SU-DHL-6 (cell line): Measurements from ENCODE around the gene STAC.
"Not testable (repeated sequence)": the region's sequence is repeated elsewhere in the genome, so short reads cannot be mapped to it uniquely, and the experiment has no call there.

Experiments used
- H2AFZ ChIP-seq: fragments of 200-600 bp; sonication (generic); 2 replicates; pipeline ENCODE4 v1.6.1; 2014; ENCODE audit warnings: low read depth, mild to moderate bottlenecking, moderate library complexity, mixed read lengths, antibody characterized with exemption, low read length; ENCODE audit not compliant: severe bottlenecking
- H3F3A ChIP-seq: fragments of 200-600 bp; shearing (Covaris generic); 2 replicates; pipeline ENCODE4 v1.6.0; 2016; ENCODE audit warnings: antibody characterized with exemption, mild to moderate bottlenecking; ENCODE audit not compliant: insufficient read depth
- H3K27ac ChIP-seq: fragments of 200-600 bp; sonication (generic); 2 replicates; pipeline ENCODE4 v1.5.1; 2016; ENCODE audit warnings: low read depth, mild to moderate bottlenecking, low read length, moderate library complexity, mixed read lengths
- H3K27me3 ChIP-seq: fragments of 200-600 bp; sonication (generic), shearing (Covaris generic); 2 replicates; pipeline ENCODE4 v1.6.0; 2014; ENCODE audit warnings: mild to moderate bottlenecking, low read length
- H3K36me3 ChIP-seq: fragments of 200-600 bp; sonication (generic); 2 replicates; pipeline ENCODE4 v1.6.1; 2014; ENCODE audit warnings: mild to moderate bottlenecking, low read length, mixed read lengths
- H3K4me2 ChIP-seq: fragments of 300-600, 200-600 bp; shearing (Covaris generic), sonication (generic); 2 replicates; pipeline ENCODE4 v1.6.0; 2014; ENCODE audit warnings: low read length, low read depth, mild to moderate bottlenecking; ENCODE audit not compliant: poor library complexity, severe bottlenecking
- H3K4me3 ChIP-seq: fragments of 200-600 bp; sonication (generic); 2 replicates; pipeline ENCODE4 v1.5.1; 2014; ENCODE audit warnings: antibody characterized with exemption, low read length, mild to moderate bottlenecking, mixed read lengths; ENCODE audit not compliant: insufficient read depth, poor library complexity, severe bottlenecking
- H3K79me2 ChIP-seq: fragments of 200-600 bp; sonication (generic); 2 replicates; pipeline ENCODE4 v1.6.1; 2014; ENCODE audit warnings: mild to moderate bottlenecking, low read length, moderate library complexity; ENCODE audit not compliant: insufficient read depth
- H3K9ac ChIP-seq: fragments of 200-600 bp; sonication (generic); 2 replicates; pipeline ENCODE4 v1.7.0; 2014; ENCODE audit warnings: mild to moderate bottlenecking, low read length
- H3K9me2 ChIP-seq: fragments of 200-600 bp; sonication (generic); replicated peaks from 2 replicates; pipeline ENCODE4 v1.6.1; 2014; ENCODE audit warnings: low read length; ENCODE audit not compliant: insufficient read depth
- H3K9me3 ChIP-seq: fragments of 200-600 bp; sonication (generic); 2 replicates; pipeline ENCODE4 v1.6.1; 2014; ENCODE audit warnings: low read length, mixed read lengths; ENCODE audit not compliant: insufficient read depth
- H4K20me1 ChIP-seq: fragments of 200-600 bp; sonication (generic); 2 replicates; pipeline ENCODE4 v1.6.1; 2014; ENCODE audit warnings: low read depth, mild to moderate bottlenecking, antibody characterized with exemption, low read length, moderate library complexity, mixed read lengths
- EZH2phosphoT487 ChIP-seq: fragments of 200-600 bp; sonication (generic), shearing (Covaris generic); conservative IDR thresholded peaks from 2 replicates; pipeline ENCODE4 v1.6.1; 2018; ENCODE audit warnings: mild to moderate bottlenecking, antibody characterized with exemption, low read length, moderate library complexity, mixed read lengths
- TF ChIP-seq, protein P1 (sequence below): fragments of 200-600 bp; sonication (generic); IDR thresholded peaks from one replicate; pipeline ENCODE4 v1.5.1; 2017; ENCODE audit warnings: antibody characterized with exemption, mild to moderate bottlenecking, low read length, moderate library complexity; ENCODE audit not compliant: insufficient read depth, poor library complexity, severe bottlenecking

Gene STAC

DNA sequence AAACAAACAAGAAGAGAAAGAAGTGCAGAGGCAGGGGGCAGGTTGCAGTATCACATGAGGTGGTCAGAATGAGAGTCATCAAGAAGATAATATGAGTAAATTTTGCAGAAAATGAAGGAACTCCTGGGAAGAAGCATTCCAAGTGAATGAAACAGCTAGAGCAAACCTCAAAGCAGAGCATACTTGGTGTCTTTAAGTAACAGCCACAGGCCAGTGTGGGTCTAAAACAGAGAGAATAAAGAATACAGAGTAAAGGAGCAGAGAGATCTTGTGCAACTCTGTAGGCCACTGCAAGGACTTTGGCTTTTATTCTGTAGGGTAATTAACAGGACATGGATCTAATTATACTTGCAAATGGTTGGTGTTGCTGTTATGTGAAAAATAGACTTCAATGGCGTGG is 81.3 kb downstream of the STAC start:
- Histone ChIP-seq H3K4me3 (no peak overlapping the region), H4K20me1 (no peaks in the 10 kb centered on the region), H3F3A (no peaks in the 10 kb centered on the region), H2AFZ (no peak overlapping the region), H3K9ac (no peak overlapping the region), H3K4me2 (no peak overlapping the region), H3K27me3 (no peaks in the 10 kb centered on the region), H3K9me3 (no peaks in the 10 kb centered on the region), H3K36me3 (no peaks in the 10 kb centered on the region), H3K27ac (no peak overlapping the region), H3K9me2 (no peaks in the 10 kb centered on the region), H3K79me2 (no peaks in the 10 kb centered on the region)
- TF ChIP-seq EZH2phosphoT487, result no peak
- TF ChIP-seq, protein P1, sequence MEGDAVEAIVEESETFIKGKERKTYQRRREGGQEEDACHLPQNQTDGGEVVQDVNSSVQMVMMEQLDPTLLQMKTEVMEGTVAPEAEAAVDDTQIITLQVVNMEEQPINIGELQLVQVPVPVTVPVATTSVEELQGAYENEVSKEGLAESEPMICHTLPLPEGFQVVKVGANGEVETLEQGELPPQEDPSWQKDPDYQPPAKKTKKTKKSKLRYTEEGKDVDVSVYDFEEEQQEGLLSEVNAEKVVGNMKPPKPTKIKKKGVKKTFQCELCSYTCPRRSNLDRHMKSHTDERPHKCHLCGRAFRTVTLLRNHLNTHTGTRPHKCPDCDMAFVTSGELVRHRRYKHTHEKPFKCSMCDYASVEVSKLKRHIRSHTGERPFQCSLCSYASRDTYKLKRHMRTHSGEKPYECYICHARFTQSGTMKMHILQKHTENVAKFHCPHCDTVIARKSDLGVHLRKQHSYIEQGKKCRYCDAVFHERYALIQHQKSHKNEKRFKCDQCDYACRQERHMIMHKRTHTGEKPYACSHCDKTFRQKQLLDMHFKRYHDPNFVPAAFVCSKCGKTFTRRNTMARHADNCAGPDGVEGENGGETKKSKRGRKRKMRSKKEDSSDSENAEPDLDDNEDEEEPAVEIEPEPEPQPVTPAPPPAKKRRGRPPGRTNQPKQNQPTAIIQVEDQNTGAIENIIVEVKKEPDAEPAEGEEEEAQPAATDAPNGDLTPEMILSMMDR, result no peak

DNA sequence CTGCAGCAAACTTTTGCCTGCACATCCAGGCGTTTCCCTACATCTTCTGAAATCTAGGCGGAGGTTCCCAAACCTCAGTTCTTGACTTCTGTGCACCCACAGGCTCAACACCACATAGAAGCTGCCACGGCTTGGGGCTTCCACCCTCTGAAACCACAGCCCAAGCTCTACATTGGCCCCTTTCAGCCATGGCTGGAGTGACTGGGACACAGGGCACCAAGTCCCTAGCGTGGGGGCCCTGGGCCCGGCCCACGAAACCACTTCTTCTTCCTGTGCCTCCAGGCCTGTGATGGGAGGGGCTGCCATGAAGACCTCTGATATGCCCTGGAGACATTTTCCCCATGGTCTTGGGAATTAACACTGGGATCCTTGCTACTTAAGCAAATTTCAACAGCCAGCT is 91.7 kb downstream of the STAC start:
- not testable (repeated sequence) for H3K9me2 ChIP-seq, H3F3A ChIP-seq, H3K36me3 ChIP-seq, H3K9me3 ChIP-seq, H3K4me3 ChIP-seq, H3K9ac ChIP-seq, H3K4me2 ChIP-seq, H3K27ac ChIP-seq, H3K27me3 ChIP-seq, H4K20me1 ChIP-seq, H3K79me2 ChIP-seq, H2AFZ ChIP-seq

DNA sequence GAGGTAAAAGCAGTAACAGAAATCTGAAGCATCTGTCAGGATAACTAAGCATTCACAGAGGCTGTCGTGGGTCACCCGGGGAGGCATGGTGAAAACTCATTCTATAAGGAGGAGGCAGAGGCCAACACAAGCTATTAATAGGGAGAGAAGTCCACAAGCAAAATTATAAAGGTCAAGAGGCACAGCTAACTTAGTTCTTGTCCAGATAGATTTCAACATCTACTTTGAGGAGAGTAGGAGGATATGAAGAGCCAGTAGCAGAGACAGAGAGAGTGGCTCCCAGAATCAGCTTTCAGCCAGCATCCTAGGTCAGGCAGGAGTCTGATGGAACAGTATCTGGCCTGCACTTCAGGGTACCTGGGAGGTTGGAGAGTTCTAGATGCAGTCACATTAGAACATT is 95.3 kb downstream of the STAC start:
- no peaks in the 10 kb centered on the region for H3K27me3 ChIP-seq
- TF ChIP-seq EZH2phosphoT487, result no peak
- TF ChIP-seq, protein P1, result no peak
- H3K9ac ChIP-seq, result no peak overlapping the region
- peaks cover 9% of the 10 kb centered on the region; the same call in 1 of the 2 replicates for H3K9me3 ChIP-seq
- H3K27ac ChIP-seq, result no peak overlapping the region
- H2AFZ ChIP-seq, result no peak overlapping the region
- no peaks in the 10 kb centered on the region for H3F3A ChIP-seq
- H4K20me1 ChIP-seq, result no peaks in the 10 kb centered on the region
- no peaks in the 10 kb centered on the region for H3K9me2 ChIP-seq
- H3K4me2 ChIP-seq, result no peak overlapping the region
- no peaks in the 10 kb centered on the region for H3K79me2 ChIP-seq
- H3K36me3 ChIP-seq, result no peaks in the 10 kb centered on the region
- H3K4me3 ChIP-seq, result no peak overlapping the region

DNA sequence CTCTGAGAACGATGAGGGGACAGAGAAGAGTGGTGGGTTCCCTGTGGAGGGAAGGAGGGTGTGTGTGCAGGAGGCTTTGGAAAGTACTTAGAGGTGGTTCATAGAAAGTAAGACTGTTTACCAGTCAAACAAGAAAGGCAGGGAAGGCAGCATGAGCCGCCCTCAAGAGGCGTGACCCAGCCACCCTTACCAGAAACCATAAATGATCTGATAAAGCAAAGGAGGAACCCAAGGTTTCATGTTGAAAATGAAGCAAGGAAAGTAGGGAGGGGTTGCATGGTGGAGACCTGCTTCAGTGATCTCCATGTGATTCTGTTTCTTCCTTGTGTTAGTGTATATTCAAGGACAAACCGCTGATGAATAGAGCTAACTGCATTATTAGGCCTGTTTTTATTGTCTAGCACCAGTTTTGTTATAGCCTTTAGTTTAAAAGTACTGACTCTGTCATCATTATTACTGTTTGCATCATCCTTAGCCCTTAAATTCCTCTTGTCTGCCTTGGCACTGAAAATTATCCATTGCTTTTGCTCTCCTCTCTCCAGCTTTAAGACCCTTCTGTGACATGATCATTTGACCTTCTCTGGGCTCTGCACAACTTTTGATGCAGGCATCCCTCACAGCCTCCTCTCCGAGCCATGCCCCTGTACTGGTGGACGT is 96.1 kb downstream of the STAC start:
- Histone ChIP-seq H3K36me3 (no peaks in the 10 kb centered on the region), H3K9me3 (peaks cover 9% of the 10 kb centered on the region; the same call in 1 of the 2 replicates), H3K27me3 (no peaks in the 10 kb centered on the region), H3K9me2 (no peaks in the 10 kb centered on the region), H2AFZ (no peak overlapping the region), H3K27ac (no peak overlapping the region), H3K4me2 (no peak overlapping the region), H4K20me1 (no peaks in the 10 kb centered on the region), H3F3A (no peaks in the 10 kb centered on the region), H3K79me2 (no peaks in the 10 kb centered on the region), H3K4me3 (no peak overlapping the region), H3K9ac (no peak overlapping the region)
- TF ChIP-seq, protein P1, result no peak
- no peak for TF ChIP-seq EZH2phosphoT487
